ENCODE data around the gene LAMTOR4. TPM values are rescaled to one million over a fixed set of nuclear protein-coding genes. Genes with fewer than 3 reads are reported as not detected.

The LAMTOR4 gene
- total and polyA plus RNA-seq, 2 of the 13 experiments (the other 11 are each of a cell fraction or from before 2014, with no cell fraction given) = 115 to 118 TPM

DNA sequence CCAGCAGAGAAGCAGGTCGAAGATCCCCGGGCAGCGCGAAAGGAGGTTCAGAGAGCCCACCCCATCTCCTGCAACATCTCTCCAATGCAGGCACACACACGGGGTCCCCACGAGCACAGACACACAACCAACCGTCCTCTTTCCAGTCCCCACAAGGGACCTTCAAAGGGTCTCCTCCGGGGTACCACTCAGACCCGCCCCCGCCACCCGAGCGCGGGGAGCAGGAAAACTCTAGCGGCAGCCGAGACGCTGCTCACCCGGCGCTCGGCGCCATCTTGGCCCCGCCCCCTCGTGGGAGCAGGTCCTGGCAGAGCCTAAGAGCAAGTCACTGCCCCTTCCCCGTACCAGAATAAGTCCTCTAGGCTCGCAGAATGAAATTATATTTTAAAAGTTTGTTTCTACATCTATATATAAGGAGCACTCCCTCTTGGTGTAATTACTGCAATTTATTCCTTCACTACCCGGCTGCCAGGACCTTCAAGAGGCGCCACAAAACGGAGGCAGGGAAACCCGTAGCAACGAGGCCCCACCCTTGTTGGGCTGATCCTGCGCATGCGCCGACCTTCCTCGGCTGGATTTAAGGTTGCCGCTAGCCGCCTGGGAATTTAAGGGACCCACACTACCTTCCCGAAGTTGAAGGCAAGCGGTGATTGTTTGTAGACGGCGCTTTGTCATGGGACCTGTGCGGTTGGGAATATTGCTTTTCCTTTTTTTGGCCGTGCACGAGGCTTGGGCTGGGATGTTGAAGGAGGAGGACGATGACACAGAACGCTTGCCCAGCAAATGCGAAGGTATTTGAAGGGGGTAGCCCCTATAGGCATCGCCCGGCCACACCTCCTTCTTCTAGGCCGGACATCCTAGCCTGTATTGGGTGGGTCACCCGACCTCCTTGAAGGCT lies 29.4 kb upstream of the LAMTOR4 start, which contains the start of the genes CNPY4 and TAF6 (continued):
- no peak for TF ChIP-seq ZBTB34 (CRISPR knock-in tag; IDR thresholded peaks at IDR 0.05)
- TF ChIP-seq ZNF878 (CRISPR knock-in tag; IDR thresholded peaks at IDR 0.05) = 0 out of 2 replicates have a peak, but pooled peaks have one; percentile 59
- TF ChIP-seq STAT5B (CRISPR knock-in tag; IDR thresholded peaks at IDR 0.05) = 0 out of 2 replicates have a peak, but pooled peaks have one; percentile 16
- peak; percentile 62; the same call in 1 of the 2 replicates for TF ChIP-seq ZNF670 (CRISPR knock-in tag; IDR thresholded peaks at IDR 0.05; ENCODE audit: borderline replicate concordance)
- no peak for TF ChIP-seq NR3C1 (CRISPR knock-in tag; IDR thresholded peaks at IDR 0.05)
- 0 out of 2 replicates have a peak, but pooled peaks have one; percentile 26 for TF ChIP-seq ZBTB20 (CRISPR knock-in tag; IDR thresholded peaks at IDR 0.05; ENCODE audit: borderline replicate concordance, low read depth)
- no peak for TF ChIP-seq FOXP1 (IDR thresholded peaks at IDR 0.05)
- no peak for TF ChIP-seq FOXP1 (CRISPR knock-in tag; IDR thresholded peaks at IDR 0.05)
- TF ChIP-seq TP53 (CRISPR knock-in tag; conservative IDR thresholded peaks at IDR 0.05) = 0 out of 2 replicates have a peak, but pooled peaks have one; percentile 64
- TF ChIP-seq ZNF138 (CRISPR knock-in tag; IDR thresholded peaks at IDR 0.05; ENCODE audit: low read depth) = no peak
- TF ChIP-seq ZBTB21 (CRISPR knock-in tag; IDR thresholded peaks at IDR 0.05) = 0 out of 2 replicates have a peak, but pooled peaks have one; percentile 29
- TF ChIP-seq GZF1 (CRISPR knock-in tag; IDR thresholded peaks at IDR 0.05) = no peak; the same call in 1 of the 2 replicates
- no peak for TF ChIP-seq ZNF615 (CRISPR knock-in tag; IDR thresholded peaks at IDR 0.05; ENCODE audit: borderline replicate concordance)
- TF ChIP-seq KLF6 (CRISPR knock-in tag; IDR thresholded peaks at IDR 0.05) = 0 out of 2 replicates have a peak, but pooled peaks have one; percentile 78
- peak; percentile 66 for TF ChIP-seq ZBTB25 (CRISPR knock-in tag; IDR thresholded peaks at IDR 0.05)
- no peak; the same call in 1 of the 2 replicates for TF ChIP-seq ZNF747 (CRISPR knock-in tag; IDR thresholded peaks at IDR 0.05; ENCODE audit: borderline replicate concordance)
- TF ChIP-seq ZNF777 (CRISPR knock-in tag; IDR thresholded peaks at IDR 0.05) = peak; percentile 57
- 0 out of 2 replicates have a peak, but pooled peaks have one; percentile 20 for TF ChIP-seq SIX4 (CRISPR knock-in tag; IDR thresholded peaks at IDR 0.05)
- peak; percentile 32; the same call in 1 of the 2 replicates for TF ChIP-seq NCOA2 (CRISPR knock-in tag; IDR thresholded peaks at IDR 0.05)
- no peak for TF ChIP-seq SIN3B (IDR thresholded peaks at IDR 0.05; ENCODE audit: low read length)
- peak; percentile 68 for TF ChIP-seq SMAD3 (CRISPR knock-in tag; IDR thresholded peaks at IDR 0.05)
- TF ChIP-seq KAT7 (CRISPR knock-in tag; IDR thresholded peaks at IDR 0.05; ENCODE audit: borderline replicate concordance) = peak; percentile 31; the same call in 1 of the 2 replicates
- no peak for TF ChIP-seq ZBTB7A (CRISPR knock-in tag; IDR thresholded peaks at IDR 0.05)
- TF ChIP-seq, protein P1, sequence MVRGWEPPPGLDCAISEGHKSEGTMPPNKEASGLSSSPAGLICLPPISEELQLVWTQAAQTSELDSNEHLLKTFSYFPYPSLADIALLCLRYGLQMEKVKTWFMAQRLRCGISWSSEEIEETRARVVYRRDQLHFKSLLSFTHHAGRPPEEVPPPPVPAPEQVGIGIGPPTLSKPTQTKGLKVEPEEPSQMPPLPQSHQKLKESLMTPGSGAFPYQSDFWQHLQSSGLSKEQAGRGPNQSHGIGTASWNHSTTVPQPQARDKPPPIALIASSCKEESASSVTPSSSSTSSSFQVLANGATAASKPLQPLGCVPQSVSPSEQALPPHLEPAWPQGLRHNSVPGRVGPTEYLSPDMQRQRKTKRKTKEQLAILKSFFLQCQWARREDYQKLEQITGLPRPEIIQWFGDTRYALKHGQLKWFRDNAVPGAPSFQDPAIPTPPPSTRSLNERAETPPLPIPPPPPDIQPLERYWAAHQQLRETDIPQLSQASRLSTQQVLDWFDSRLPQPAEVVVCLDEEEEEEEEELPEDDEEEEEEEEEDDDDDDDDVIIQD (CRISPR knock-in tag; IDR thresholded peaks at IDR 0.05; ENCODE audit: low read depth) = no peak
- TF ChIP-seq NR2F2 (IDR thresholded peaks at IDR 0.05; ENCODE audit: borderline replicate concordance, low read depth) = peak; percentile 24; the same call in 1 of the 2 replicates
- no peak for TF ChIP-seq PAF1 (CRISPR knock-in tag; IDR thresholded peaks at IDR 0.05)
- TF ChIP-seq ZNF232 (CRISPR knock-in tag; IDR thresholded peaks at IDR 0.05; ENCODE audit: borderline replicate concordance) = peak; percentile 86; the same call in 1 of the 2 replicates
